SW480 (cell line): ENCODE results near the gene SLC30A10.
"Not testable (repeated sequence)": the region's sequence is repeated elsewhere in the genome, so short reads cannot be mapped to it uniquely, and the experiment has no call there.

ENCODE experiments used
- DNase-seq: peaks from one replicate; pipeline ENCODE4 v3.0.0-alpha.2; 2016; ENCODE audit warnings: low spot score

Gene SLC30A10

DNA sequence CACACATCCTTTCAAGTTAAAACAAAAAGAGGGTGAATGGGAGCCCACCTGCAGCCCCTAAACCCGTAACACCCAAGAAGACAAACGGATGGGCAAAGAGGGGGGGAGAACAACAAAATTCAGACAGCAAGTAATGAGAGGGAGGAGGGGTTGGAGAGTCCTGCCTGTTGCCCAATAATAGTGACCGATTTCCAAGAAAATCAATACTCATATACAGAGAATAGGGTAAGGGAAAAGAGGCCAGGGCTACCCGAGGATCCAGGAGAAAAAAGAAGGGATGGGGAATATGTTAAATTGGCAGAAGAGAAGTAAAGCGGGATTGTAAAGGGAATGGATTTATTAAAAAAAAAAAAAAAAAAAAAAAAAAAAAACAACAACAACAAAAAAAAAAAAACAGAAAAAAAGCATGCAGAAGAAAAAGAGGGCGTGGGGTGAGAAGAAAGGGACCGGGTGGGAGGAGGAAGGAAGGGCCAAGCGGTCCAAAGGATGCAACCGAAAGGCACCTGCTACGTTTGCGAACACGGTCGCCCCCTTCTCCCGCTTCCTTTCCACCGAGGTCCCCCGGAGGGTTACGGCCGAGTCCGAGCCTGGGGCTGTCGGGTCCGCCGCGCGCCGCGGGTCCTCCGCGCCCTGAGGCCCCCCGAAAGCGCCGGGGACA lies 930 bp downstream of the SLC30A10 start:
- no peak for DNase-seq

GRCh38 chr1:219926363-219926998 lies 1.9 kb downstream of the SLC30A10 start:
- DNase-seq = no peak

DNA sequence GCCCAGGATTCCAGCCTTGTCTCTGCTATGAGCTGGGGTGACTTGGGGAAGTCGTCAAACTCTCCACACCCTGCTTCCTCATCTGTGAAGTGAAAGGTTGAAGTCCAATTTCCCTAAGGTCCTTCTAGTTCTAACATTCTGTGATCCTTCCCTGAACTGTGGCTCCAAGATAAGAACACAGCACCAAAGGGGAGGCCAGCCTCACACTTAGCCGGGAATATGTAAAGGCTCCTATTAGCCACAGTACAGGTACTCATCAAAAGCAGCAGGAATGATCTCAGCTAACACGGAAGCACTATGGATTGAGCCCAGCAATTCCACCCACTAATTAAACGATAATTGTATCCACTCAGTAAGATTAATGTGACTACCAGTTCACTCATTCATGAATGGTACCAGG lies 4.0 kb downstream of the SLC30A10 start:
- no peak for DNase-seq

GRCh38 chr1:219917851-219918466 lies 10.4 kb downstream of the SLC30A10 start:
- peak; percentile 71 for DNase-seq

- no peak for DNase-seq
Measured at GRCh38 chr1:219917281-219917680, 11.1 kb downstream of the SLC30A10 start.

DNA sequence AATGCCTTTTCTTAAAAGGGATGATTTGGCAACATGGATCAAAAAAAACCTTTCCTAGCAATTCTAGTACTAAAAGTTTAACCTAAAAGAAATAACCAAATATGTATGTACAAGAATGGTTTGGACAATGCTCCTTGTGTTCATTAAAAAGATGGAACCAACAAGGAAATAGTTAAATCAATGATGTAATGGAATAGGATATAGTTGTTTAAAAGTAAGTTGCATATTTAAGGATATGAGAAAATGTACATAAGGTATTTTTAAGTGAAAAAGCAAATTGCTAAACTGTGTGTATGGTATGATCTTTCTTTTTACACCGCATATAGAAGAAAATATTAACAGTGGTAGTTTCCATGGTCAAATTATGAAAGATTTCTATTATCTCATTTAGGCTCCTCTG lies 12.1 kb downstream of the SLC30A10 start:
- DNase-seq = no peak

- no peak for DNase-seq
Measured at GRCh38 chr1:219913005-219913770, 15.2 kb downstream of the SLC30A10 start.

- DNase-seq = no peak
Measured at GRCh38 chr1:219910716-219911115, 17.6 kb downstream of the SLC30A10 start.

DNA sequence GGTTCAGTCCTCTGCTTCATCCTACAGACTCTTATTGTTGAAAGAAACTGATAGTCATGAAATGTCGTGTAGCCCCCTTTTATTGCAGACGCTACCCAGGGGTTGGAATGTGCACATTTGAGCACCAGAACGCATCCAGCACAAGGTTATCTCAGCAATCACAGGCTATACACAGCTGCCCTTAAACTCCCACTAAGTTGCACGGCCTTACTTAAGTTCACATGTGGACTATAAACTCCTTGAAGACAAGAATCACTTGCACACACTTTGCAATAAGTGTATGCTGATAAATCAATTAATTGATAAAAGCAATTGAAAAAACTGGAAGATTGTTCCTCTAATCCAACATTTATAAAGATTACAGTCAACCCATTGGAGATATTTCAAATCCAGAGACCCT lies 18.9 kb downstream of the SLC30A10 start:
- no peak for DNase-seq

DNA sequence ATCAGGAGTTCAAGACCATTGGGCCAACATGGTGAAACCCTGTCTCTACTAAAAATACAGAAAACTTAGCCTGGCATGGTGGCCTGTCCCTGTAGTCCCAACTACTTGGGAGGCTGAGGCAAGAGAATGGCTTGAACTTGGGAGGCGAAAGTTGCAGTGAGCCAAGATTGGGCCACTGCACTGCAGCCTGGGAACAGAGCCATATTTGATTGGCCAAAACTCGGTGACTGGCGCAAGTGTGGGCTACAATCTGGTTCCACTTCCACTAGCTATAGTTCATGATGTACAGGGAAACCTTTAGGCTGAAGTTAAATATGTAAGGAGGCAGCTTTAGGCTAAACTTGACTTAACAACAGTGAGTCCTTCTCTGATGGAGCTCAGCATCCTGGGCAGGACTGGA lies 20.2 kb downstream of the SLC30A10 start:
- no peak for DNase-seq

DNA sequence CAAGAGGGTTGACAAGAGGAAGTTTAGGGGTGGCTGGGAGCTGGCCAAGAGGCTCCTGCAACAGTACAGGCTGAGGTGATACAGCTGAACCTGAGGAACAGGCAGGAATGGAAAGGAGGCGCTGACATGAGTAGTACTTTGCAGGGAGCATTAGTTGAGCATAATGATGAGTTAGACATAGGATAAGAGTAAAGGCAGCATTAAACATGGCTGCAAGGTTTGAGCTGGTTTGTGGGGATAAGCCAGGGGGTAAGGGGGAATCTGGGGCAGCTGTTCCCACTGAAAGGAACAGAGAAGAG lies 20.6 kb downstream of the SLC30A10 start:
- no peak for DNase-seq

GRCh38 chr1:219906924-219907771 lies 21.2 kb downstream of the SLC30A10 start:
- no peak for DNase-seq

- not testable (repeated sequence) for DNase-seq
Measured at GRCh38 chr1:219906565-219906923, 21.8 kb downstream of the SLC30A10 start.

DNA sequence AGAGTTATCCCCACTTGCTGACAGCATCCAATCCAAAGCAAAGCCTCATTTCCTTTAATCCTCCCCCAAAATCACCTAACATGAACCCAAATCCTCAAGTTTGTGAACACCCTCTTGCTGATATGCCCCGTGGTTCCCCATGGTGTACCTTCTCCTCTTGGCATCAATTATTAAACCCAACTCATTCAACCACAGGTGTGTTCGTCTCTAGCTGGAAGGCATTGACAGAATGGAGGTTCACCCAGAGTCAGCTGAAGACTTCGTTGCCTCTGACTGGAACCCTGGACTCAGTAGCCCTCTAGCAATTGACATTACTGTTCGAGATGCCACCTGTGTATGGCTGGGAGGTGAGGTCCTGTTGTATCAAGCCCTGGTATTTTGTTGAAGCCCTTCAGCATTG lies 22.8 kb downstream of the SLC30A10 start:
- no peak for DNase-seq

DNA sequence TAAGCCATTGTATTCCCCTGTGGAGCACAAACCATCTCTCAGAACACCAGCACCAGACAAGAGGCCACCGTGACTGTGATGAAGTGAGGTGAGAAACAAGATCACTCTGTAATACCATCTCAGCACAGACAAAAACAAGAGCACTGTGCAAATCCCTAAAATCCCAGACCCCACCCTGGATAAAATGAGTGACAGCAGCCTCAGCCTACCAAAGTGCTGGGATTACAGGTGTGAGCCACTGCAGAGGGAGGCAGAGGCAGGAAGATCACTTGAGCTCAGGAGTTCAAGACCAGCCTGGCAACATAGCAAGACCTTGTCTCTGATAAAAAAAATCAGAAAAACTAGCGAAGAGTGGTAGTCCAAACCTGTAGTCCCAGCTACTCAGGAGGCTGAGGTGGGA lies 23.4 kb downstream of the SLC30A10 start:
- DNase-seq = no peak

- DNase-seq = no peak
Measured at GRCh38 chr1:219903353-219903871, 24.9 kb downstream of the SLC30A10 start.

- DNase-seq = no peak
Measured at GRCh38 chr1:219902951-219903350, 25.4 kb downstream of the SLC30A10 start.

GRCh38 chr1:219900882-219901281 lies 27.5 kb downstream of the SLC30A10 start:
- no peak for DNase-seq

DNA sequence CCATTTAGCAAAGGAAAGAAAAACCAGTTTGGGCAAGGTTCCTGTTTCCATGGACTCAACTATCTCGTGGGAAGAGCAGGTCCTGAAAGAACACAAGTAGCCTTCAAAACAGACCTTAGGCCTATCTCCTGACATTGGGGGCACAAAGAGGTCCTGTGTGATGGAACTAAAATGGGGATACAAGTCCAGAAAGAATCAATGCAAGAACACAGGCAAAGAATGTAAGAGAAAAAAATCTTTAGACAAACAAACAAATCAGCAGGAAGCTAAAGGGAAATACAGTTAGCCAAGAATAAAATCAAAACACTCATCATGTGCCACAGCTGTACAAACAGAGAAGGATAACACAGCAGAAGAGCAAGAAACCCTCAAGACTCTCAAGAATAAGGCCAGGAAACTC lies 28.2 kb downstream of the SLC30A10 start:
- no peak for DNase-seq

- DNase-seq = no peak
Measured at GRCh38 chr1:219898375-219898774, 30.0 kb downstream of the SLC30A10 start.

DNA sequence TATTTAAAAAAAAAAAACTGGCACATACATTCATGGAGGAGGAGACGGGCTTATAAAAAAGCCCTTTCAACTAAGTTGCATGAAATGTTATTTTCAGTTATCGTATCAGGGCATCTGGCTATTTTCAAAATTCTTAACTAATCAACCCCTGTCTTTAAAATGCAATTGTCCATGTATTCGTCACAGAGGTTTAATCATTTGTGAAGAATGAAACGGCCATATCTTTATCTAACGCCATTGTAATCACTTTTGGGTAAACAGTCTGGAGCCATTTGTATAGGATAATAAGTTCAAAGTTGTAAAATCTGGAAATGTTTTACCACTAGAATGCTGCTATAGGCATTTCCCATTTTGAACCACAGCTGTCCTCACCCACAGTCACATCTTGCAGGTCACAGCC lies 30.4 kb downstream of the SLC30A10 start:
- DNase-seq = no peak

- DNase-seq = not testable (repeated sequence)
Measured at GRCh38 chr1:219892271-219892670, 36.1 kb downstream of the SLC30A10 start.
